ENCODE results near the gene RPS26. TPM values are rescaled to one million over a fixed set of nuclear protein-coding genes. Genes with fewer than 3 reads are reported as not detected.
"Not testable (repeated sequence)": the region's sequence is repeated elsewhere in the genome, so short reads cannot be mapped to it uniquely, and the experiment has no call there.

The RPS26 gene
- 10 to 100 TPM; 28.1 to 40.7 TPM for total RNA-seq

DNA sequence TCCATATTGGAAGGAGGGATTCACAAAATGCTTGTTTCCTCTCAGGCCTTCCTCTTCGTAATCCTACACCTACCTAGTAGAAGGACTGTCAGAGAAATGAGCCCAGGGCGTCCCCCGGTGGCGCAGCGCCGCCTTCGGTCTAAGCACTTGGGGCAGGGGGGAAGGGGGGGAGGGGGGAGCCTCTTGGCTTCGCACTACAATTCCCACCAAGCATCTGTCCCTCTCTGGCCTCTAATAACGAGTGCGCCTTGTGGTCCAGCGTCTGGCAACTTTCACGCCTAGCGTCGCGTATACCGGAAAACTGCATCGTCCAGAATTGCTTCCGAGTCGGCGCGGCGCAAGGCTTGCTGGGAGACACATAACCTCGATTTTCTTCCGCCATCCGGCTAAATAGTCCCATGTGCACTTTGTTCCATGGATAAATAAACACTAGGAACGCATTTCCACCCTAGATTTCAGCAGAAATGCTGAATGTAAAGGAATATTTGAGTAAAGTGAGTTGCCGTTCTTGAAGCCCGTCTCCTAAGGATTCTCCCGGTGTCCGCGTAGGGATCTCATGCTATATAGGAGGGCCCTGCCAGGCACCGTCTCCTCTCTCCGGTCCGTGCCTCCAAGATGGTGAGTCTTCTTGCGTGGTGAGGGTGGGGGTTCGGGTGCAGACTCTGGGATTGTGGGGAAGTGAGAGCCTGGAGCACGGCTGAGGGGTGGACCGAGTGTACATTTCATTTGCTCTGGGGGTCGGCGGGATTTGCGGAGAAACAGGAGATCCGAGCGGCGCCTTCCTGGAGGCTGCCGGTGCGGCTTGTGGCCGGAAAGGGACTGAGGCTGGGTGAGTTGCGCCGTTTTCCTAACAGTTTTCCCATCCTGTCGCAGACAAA is at the start of gene RPS26:
Gene RPS26, plus strand, starts transcription at position 367 of the 878 bp plus-strand sequence. Its CDS starts 249 bp downstream, at position 616.
- no peaks in the 10 kb centered on the region for H3K27me3 Mint-ChIP-seq
- DNase-seq = peak; percentile 95
- ChIA-PET CTCF (interaction anchor here (1.4 to 3.2 kb wide), 3 partner anchors 12 to 303 kb away, joined by 5 to 18 read pairs (median 13); no protein-coding TSS in a partner anchor), POLR2A (interaction anchor here (0.8 kb wide), 1 partner anchor 44 kb away, joined by 3 read pairs; the partner anchor contains the start of gene SUOX)
- intact Hi-C loops (cut with micrococcal nuclease) = loop anchor here (1.0 to 10.0 kb wide), 11 partner anchors 21 to 593 kb away; partner anchors contain the start of genes BAZ2A, IKZF4, NABP2 and PA2G4
- H3K9me3 Mint-ChIP-seq = no peaks in the 10 kb centered on the region
- H3K4me1 Mint-ChIP-seq (ENCODE audit: low read depth) = peaks cover 47% of the 10 kb centered on the region
- peak within 1 kb of the TSS; percentile 98 for H3K4me3 Mint-ChIP-seq
- peak within 1 kb of the TSS; percentile 98 for H3K27ac Mint-ChIP-seq
- peaks cover 34% of the 10 kb centered on the region for H3K36me3 Mint-ChIP-seq

DNA sequence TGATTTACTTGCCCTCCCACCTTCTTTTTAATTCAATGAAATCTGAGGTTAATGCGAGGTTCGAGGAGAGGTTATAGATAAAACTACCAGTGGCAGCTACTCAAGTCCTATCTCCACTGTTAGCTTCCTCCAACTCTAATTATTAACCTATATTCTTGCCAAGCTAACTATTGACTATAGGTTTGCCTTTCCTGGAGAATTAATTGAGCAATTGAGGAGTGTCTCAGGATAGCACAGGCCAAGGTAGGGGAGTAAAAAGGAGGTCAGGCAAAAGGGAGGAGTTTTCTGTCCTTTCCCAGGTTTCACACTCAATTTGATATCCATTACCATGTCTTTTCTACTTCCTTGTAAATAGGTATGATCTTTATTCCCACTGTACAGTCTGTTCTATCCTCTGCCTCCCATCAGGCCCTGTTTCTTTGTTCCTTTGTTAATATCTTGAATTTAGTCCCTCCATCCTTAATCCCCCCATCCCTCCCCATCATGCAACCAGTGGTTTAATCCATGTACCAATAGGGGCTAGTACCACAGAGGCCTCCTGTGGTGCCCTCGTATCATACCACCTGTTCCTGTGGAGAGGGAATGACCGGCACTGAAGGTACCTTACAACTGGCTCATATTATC is 48.4 kb upstream of the RPS26 start:
- ChIA-PET CTCF (interaction anchor here (1.4 to 6.0 kb wide), 4 partner anchors 10 to 255 kb away, joined by 4 to 102 read pairs (median 28); partner anchors contain the start of gene RAB5B), POLR2A (no interaction called here)
- peaks cover 5% of the 10 kb centered on the region for H3K27me3 Mint-ChIP-seq
- peaks cover 32% of the 10 kb centered on the region for H3K36me3 Mint-ChIP-seq
- no peak for DNase-seq
- no peak overlapping the region for H3K27ac Mint-ChIP-seq
- H3K4me1 Mint-ChIP-seq (ENCODE audit: low read depth) = peaks cover 13% of the 10 kb centered on the region
- H3K9me3 Mint-ChIP-seq = no peaks in the 10 kb centered on the region
- intact Hi-C loops (cut with micrococcal nuclease) = no loop called here
- H3K4me3 Mint-ChIP-seq = no peak overlapping the region

DNA sequence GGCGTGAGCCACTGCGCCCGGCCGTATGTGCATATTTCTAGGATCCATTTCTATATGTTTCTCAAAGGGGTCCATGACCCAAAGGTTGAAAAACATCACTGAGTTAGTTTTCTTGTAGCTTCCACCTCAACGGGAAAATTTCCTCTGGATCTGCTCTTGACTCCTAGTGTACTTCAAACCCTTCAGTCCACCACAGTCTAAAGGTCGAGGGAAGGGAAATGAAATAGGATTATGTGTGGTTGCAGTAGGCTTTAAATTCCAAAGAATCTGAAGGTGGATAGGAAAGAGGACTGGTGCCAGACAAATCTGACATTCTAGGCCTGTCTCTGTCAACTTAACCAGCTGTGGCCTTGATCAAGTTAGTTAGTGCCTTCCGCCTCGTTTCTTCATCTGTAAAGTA is 46.4 kb upstream of the RPS26 start:
- intact Hi-C loops (cut with micrococcal nuclease) = loop anchor here (5.0 kb wide), 1 partner anchor 107 kb away; the partner anchor contains the start of gene PA2G4
- Mint-ChIP-seq H3K27ac (no peak overlapping the region), H3K4me1 (ENCODE audit: low read depth) (peaks cover 19% of the 10 kb centered on the region), H3K27me3 (peaks cover 5% of the 10 kb centered on the region), H3K4me3 (no peak overlapping the region), H3K36me3 (peaks cover 22% of the 10 kb centered on the region), H3K9me3 (no peaks in the 10 kb centered on the region)
- ChIA-PET POLR2A (interaction anchor here (0.9 to 1.3 kb wide), 2 partner anchors 12 to 27 kb away, joined by 3 to 4 read pairs; no protein-coding TSS in a partner anchor), CTCF (interaction anchor here (0.6 to 6.0 kb wide), 35 partner anchors 8 to 257 kb away, joined by 3 to 102 read pairs (median 5); partner anchors contain the start of genes IKZF4, PA2G4, RAB5B and SMARCC2)
- DNase-seq = no peak

GRCh38 chr12:55996201-55996714 is 45.5 kb upstream of the RPS26 start:
- CTCF ChIA-PET = interaction anchor here (0.6 to 6.0 kb wide), 40 partner anchors 9 to 468 kb away, joined by 3 to 102 read pairs (median 5); partner anchors contain the start of genes IKZF4, PA2G4, RAB5B and SMARCC2
- Mint-ChIP-seq H3K27ac (no peak overlapping the region), H3K9me3 (no peaks in the 10 kb centered on the region)

GRCh38 chr12:55996715-55997534 is 44.8 kb upstream of the RPS26 start, which contains the start of gene SUOX:
Gene SUOX (plus strand): TSS chr12:55997276. CDS start chr12:56002222, 4,946 bp downstream.
- DNase-seq = peak; percentile 61
- Mint-ChIP-seq H3K4me1 (ENCODE audit: low read depth) (peaks cover 19% of the 10 kb centered on the region), H3K27me3 (peaks cover 5% of the 10 kb centered on the region), H3K36me3 (peaks cover 9% of the 10 kb centered on the region), H3K4me3 (peak within 1 kb of the TSS; percentile 60), H3K27ac (no peak within 1 kb of the TSS), H3K9me3 (no peaks in the 10 kb centered on the region)
- CTCF ChIA-PET = interaction anchor here (0.6 to 6.0 kb wide), 26 partner anchors 10 to 467 kb away, joined by 3 to 102 read pairs (median 6); partner anchors contain the start of genes IKZF4, PA2G4, RAB5B and ZC3H10
- intact Hi-C loops (cut with micrococcal nuclease) = loop anchor here (1.0 to 5.0 kb wide), 3 partner anchors 32 to 105 kb away; partner anchors contain the start of genes PA2G4 and RPS26
- POLR2A ChIA-PET = interaction anchor here (1.0 to 1.3 kb wide), 3 partner anchors 10 to 49 kb away, joined by 3 to 4 read pairs (median 3); no protein-coding TSS in a partner anchor

More at GRCh38 chr12:55996201-55996714, 45.5 kb upstream of the RPS26 start:
- Mint-ChIP-seq H3K36me3 (peaks cover 14% of the 10 kb centered on the region), H3K27me3 (peaks cover 5% of the 10 kb centered on the region), H3K4me3 (no peak overlapping the region), H3K4me1 (ENCODE audit: low read depth) (peaks cover 19% of the 10 kb centered on the region)
- POLR2A ChIA-PET = interaction anchor here (0.9 to 1.3 kb wide), 2 partner anchors 11 to 26 kb away, joined by 3 to 4 read pairs; no protein-coding TSS in a partner anchor
- DNase-seq = peak; percentile 72
- intact Hi-C loops (cut with micrococcal nuclease) = loop anchor here (1.0 to 5.0 kb wide), 3 partner anchors 33 to 106 kb away; partner anchors contain the start of genes PA2G4 and RPS26

- Mint-ChIP-seq H3K27ac (no peak overlapping the region), H3K36me3 (peaks cover 3% of the 10 kb centered on the region), H3K4me1 (ENCODE audit: low read depth) (peaks cover 19% of the 10 kb centered on the region), H3K9me3 (no peaks in the 10 kb centered on the region), H3K4me3 (peak overlapping the region; percentile 60), H3K27me3 (peaks cover 5% of the 10 kb centered on the region)
- intact Hi-C loops (cut with micrococcal nuclease) = loop anchor here (5.0 kb wide), 1 partner anchor 105 kb away; the partner anchor contains the start of gene PA2G4
- CTCF ChIA-PET = interaction anchor here (0.6 to 6.0 kb wide), 11 partner anchors 10 to 107 kb away, joined by 3 to 102 read pairs (median 22); partner anchors contain the start of genes IKZF4, PA2G4 and RAB5B
- DNase-seq = no peak
- POLR2A ChIA-PET = interaction anchor here (1.0 to 1.3 kb wide), 3 partner anchors 10 to 49 kb away, joined by 3 to 4 read pairs (median 3); no protein-coding TSS in a partner anchor
Measured at GRCh38 chr12:55997535-55997859, 44.2 kb upstream of the RPS26 start.

- DNase-seq = peak; percentile 25
- intact Hi-C loops (cut with micrococcal nuclease) = loop anchor here (5.0 kb wide), 1 partner anchor 103 kb away; the partner anchor contains the start of gene PA2G4
- H3K9me3 Mint-ChIP-seq, H3K27me3 Mint-ChIP-seq, H3K36me3 Mint-ChIP-seq, H3K27ac Mint-ChIP-seq, H3K4me3 Mint-ChIP-seq: not testable (repeated sequence)
- H3K4me1 Mint-ChIP-seq (ENCODE audit: low read depth) = peaks cover 19% of the 10 kb centered on the region
- ChIA-PET CTCF (interaction anchor here (0.6 to 6.0 kb wide), 5 partner anchors 17 to 132 kb away, joined by 3 to 102 read pairs (median 3); no protein-coding TSS in a partner anchor), POLR2A (interaction anchor here (1.2 kb wide), 1 partner anchor 9 kb away, joined by 5 read pairs; no protein-coding TSS in a partner anchor)
Measured at GRCh38 chr12:55999522-55999921, 42.2 kb upstream of the RPS26 start.

- POLR2A ChIA-PET = interaction anchor here (1.2 kb wide), 1 partner anchor 8 kb away, joined by 5 read pairs; no protein-coding TSS in a partner anchor
Measured at GRCh38 chr12:55999999-56000540, 41.6 kb upstream of the RPS26 start.

DNA sequence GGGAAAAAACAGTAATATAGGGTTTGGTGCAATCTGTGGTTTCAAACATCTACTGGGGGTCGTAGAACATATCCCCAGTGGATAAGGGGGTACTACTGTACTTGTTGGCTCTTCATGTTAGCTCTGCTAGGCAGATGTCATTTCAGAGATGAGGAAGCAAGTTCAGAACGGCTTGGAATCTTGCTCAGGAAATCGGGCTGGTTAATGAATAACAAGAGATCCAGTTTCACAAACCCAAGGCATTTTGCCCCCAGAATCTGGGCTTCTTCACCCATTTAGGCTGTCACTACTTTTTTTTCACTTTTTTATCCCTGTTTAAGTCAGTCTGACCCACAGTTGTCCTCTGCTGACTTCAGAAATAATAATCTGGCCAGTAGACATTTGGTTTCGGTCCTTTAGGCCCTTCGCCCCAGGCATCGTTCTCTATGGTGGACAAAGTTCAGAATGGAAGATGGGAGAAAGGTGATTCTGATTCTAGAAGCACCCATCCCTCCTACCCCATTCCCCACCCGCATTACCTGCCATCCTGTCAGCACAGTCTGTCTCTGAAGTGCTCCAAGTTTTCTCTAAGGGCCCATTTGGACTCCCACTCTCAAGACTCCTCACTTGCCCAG is 40.1 kb upstream of the RPS26 start:
- Mint-ChIP-seq H3K27ac (no peak overlapping the region), H3K4me3 (no peak overlapping the region), H3K4me1 (ENCODE audit: low read depth) (peaks cover 14% of the 10 kb centered on the region), H3K27me3 (peaks cover 5% of the 10 kb centered on the region), H3K9me3 (no peaks in the 10 kb centered on the region), H3K36me3 (no peaks in the 10 kb centered on the region)
- intact Hi-C loops (cut with micrococcal nuclease) = no loop called here
- no peak for DNase-seq
- ChIA-PET CTCF (no interaction called here), POLR2A (interaction anchor here (0.6 kb wide), 1 partner anchor 19 kb away, joined by 3 read pairs; the partner anchor contains the start of gene IKZF4)

More at GRCh38 chr12:55999999-56000540, 41.6 kb upstream of the RPS26 start:
- H3K27me3 Mint-ChIP-seq, H3K27ac Mint-ChIP-seq, H3K36me3 Mint-ChIP-seq, H3K9me3 Mint-ChIP-seq, H3K4me3 Mint-ChIP-seq, DNase-seq: not testable (repeated sequence)
- intact Hi-C loops (cut with micrococcal nuclease) = loop anchor here (5.0 kb wide), 1 partner anchor 102 kb away; the partner anchor contains the start of gene PA2G4
- peaks cover 19% of the 10 kb centered on the region for H3K4me1 Mint-ChIP-seq (ENCODE audit: low read depth)
- CTCF ChIA-PET = interaction anchor here (0.9 to 1.2 kb wide), 2 partner anchors 20 to 29 kb away, joined by 3 read pairs; no protein-coding TSS in a partner anchor

- H3K27me3 Mint-ChIP-seq; H3K27ac Mint-ChIP-seq; H3K9me3 Mint-ChIP-seq; H3K4me3 Mint-ChIP-seq; DNase-seq; POLR2A ChIA-PET; H3K36me3 Mint-ChIP-seq; intact Hi-C loops (cut with micrococcal nuclease): not testable (repeated sequence)
- peaks cover 18% of the 10 kb centered on the region for H3K4me1 Mint-ChIP-seq (ENCODE audit: low read depth)
- CTCF ChIA-PET = interaction anchor here (1.5 kb wide), 1 partner anchor 26 kb away, joined by 4 read pairs; no protein-coding TSS in a partner anchor
Measured at GRCh38 chr12:56003376-56003775, 38.3 kb upstream of the RPS26 start.

All from activated CD4-positive, alpha-beta memory T cell treated with anti-CD3 and anti-CD28 coated beads for 36 hours (primary cell).